Erythroblast (primary cell): Measurements from ENCODE around the gene PBLD.
A peak's percentile ranks its signal among the peaks of the same experiment; 100 is the strongest.
"Not testable (repeated sequence)": the region's sequence is repeated elsewhere in the genome, so short reads cannot be mapped to it uniquely, and the experiment has no call there.

Source experiments
- DNase-seq, 2 experiments: peaks; one replicate each; lab custom pipeline; 2025; lab: John Stamatoyannopoulos, UW
- GATA1 ChIP-seq: IDR thresholded peaks from 2 replicates; pipeline ENCODE4 v1.6.1; 2011; ENCODE audit warnings: low read depth, mild to moderate bottlenecking, control low read depth, low read length, moderate library complexity
- POLR2A ChIP-seq: IDR thresholded peaks from 2 replicates; pipeline ENCODE4 v1.6.1; 2011; ENCODE audit warnings: mild to moderate bottlenecking, low read length

PBLD gene

GRCh38 chr10:68310531-68310930 is 22.2 kb downstream of the PBLD start:
- TF ChIP-seq GATA1 (no peak), POLR2A (no peak)
- no peak for DNase-seq

GRCh38 chr10:68305854-68306253 is 26.9 kb downstream of the PBLD start:
- TF ChIP-seq GATA1 (no peak), POLR2A (no peak)

GRCh38 chr10:68303849-68304412 is 28.8 kb downstream of the PBLD start:
- no peak for DNase-seq
- TF ChIP-seq GATA1 (no peak), POLR2A (no peak)

More at GRCh38 chr10:68305854-68306253, 26.9 kb downstream of the PBLD start:
- no peak for DNase-seq

GRCh38 chr10:68302871-68303270 is 29.9 kb downstream of the PBLD start:
- DNase-seq, result no peak

GRCh38 chr10:68302503-68302823 is 30.3 kb downstream of the PBLD start:
- no peak for TF ChIP-seq POLR2A
- TF ChIP-seq GATA1, result no peak
- DNase-seq, result no peak

More at GRCh38 chr10:68302871-68303270, 29.9 kb downstream of the PBLD start:
- TF ChIP-seq GATA1, result no peak
- no peak for TF ChIP-seq POLR2A

- DNase-seq, result peak; percentile 55 to 59
Observed at GRCh38 chr10:68301790-68302502, 30.8 kb downstream of the PBLD start.

GRCh38 chr10:68301301-68301700 is 31.4 kb downstream of the PBLD start:
- DNase-seq, result no peak
- TF ChIP-seq GATA1 (no peak), POLR2A (no peak)

More at GRCh38 chr10:68301790-68302502, 30.8 kb downstream of the PBLD start:
- TF ChIP-seq POLR2A (no peak), GATA1 (no peak)

- DNase-seq, result no peak
Observed at GRCh38 chr10:68296843-68297663, 35.7 kb downstream of the PBLD start.

GRCh38 chr10:68290736-68291135 is 42.0 kb downstream of the PBLD start:
- no peak for DNase-seq
- TF ChIP-seq POLR2A (no peak), GATA1 (no peak)

More at GRCh38 chr10:68296843-68297663, 35.7 kb downstream of the PBLD start:
- TF ChIP-seq POLR2A, result no peak
- no peak for TF ChIP-seq GATA1

GRCh38 chr10:68288717-68289116 is 44.0 kb downstream of the PBLD start:
- no peak for DNase-seq
- TF ChIP-seq GATA1 (no peak), POLR2A (no peak)

- TF ChIP-seq GATA1 (no peak), POLR2A (no peak)
- DNase-seq, result no peak
Observed at GRCh38 chr10:68284062-68285001, 48.4 kb downstream of the PBLD start.

- TF ChIP-seq GATA1, result no peak
- no peak for TF ChIP-seq POLR2A
- no peak for DNase-seq
Observed at GRCh38 chr10:68280758-68281157, 52.0 kb downstream of the PBLD start.

- not testable (repeated sequence) for DNase-seq
Observed at GRCh38 chr10:68278906-68279753, 53.6 kb downstream of the PBLD start.

GRCh38 chr10:68277814-68278213 is 54.9 kb downstream of the PBLD start:
- DNase-seq, result not testable (repeated sequence)
